Endothelial cell of umbilical vein (primary cell): ENCODE measurements around the gene PRR20B.

ENCODE experiments used
- POLR2A ChIP-seq: IDR thresholded peaks from 2 replicates; pipeline ENCODE4 v1.6.1; 2012; ENCODE audit warnings: low read depth, mild to moderate bottlenecking, control low read depth, low read length
- POLR2AphosphoS5 ChIP-seq: IDR thresholded peaks from 2 replicates; pipeline ENCODE4 v1.6.1; 2012; ENCODE audit warnings: low read depth, mild to moderate bottlenecking, control low read depth, low read length, moderate library complexity; ENCODE audit not compliant: insufficient read depth
- TF ChIP-seq, protein P1 (sequence below), 2 donors: IDR thresholded peaks; 1 replicate in 1 of 2; 2 replicates in 1 of 2; pipeline ENCODE4 v1.5.1; 2011; ENCODE audit warnings: low read length in 2 of 2, mild to moderate bottlenecking in 2 of 2, moderate library complexity in 2 of 2, control low read depth in 1 of 2, inconsistent platforms in 1 of 2, low read depth in 1 of 2; ENCODE audit not compliant: insufficient read depth in 1 of 2; ENCODE audit errors: extremely low read depth in 1 of 2

DNA sequence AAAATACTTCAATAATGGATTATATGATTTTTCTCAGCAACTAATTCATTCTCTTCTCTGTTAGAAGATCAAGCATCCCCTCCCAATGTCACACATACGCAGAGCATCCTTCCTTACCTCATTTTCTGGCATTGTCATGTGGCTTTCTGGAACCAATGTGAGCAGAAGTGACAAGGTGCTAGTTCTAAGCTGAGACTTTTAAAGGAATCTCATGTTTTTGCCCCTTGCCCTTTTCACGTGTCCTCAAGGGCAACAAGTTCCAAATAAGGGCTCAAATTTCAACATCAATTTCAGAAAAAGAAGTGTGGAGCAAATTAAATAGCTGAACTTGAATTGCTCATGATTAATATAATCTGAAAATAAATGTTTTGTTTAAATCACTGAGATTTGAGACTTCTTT lies 11.2 kb upstream of the PRR20B start:
- TF ChIP-seq, protein P1, sequence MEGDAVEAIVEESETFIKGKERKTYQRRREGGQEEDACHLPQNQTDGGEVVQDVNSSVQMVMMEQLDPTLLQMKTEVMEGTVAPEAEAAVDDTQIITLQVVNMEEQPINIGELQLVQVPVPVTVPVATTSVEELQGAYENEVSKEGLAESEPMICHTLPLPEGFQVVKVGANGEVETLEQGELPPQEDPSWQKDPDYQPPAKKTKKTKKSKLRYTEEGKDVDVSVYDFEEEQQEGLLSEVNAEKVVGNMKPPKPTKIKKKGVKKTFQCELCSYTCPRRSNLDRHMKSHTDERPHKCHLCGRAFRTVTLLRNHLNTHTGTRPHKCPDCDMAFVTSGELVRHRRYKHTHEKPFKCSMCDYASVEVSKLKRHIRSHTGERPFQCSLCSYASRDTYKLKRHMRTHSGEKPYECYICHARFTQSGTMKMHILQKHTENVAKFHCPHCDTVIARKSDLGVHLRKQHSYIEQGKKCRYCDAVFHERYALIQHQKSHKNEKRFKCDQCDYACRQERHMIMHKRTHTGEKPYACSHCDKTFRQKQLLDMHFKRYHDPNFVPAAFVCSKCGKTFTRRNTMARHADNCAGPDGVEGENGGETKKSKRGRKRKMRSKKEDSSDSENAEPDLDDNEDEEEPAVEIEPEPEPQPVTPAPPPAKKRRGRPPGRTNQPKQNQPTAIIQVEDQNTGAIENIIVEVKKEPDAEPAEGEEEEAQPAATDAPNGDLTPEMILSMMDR (IDR thresholded peaks at IDR 0.05; ENCODE audit: extremely low read depth in 1 of 2, insufficient read depth in 1 of 2, low read depth in 1 of 2, low read length in 2 of 2): no peak
- TF ChIP-seq POLR2A (no peak), POLR2AphosphoS5 (no peak)
